ENCODE results near the gene CPNE7.

DNA sequence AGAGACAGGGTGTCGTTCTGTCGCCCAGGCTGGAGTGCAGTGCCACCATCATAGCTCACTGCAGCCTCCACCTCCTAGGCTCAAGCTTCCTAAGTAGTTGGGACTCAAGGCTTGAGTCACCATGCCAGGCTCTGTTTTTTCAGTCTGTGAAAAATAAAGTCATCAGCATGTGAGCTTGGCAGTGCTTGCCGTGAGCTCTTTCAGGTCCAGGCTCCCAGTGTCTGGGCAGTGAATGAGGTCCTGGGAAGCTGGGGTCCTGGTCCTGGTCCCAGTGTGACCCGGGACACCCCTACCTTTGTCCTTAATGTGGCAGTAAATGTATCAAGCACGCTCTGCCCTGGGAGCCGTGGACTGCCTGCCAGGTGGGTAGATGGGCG lies 38.0 kb upstream of the CPNE7 start:
- TF ChIP-seq, protein P1, sequence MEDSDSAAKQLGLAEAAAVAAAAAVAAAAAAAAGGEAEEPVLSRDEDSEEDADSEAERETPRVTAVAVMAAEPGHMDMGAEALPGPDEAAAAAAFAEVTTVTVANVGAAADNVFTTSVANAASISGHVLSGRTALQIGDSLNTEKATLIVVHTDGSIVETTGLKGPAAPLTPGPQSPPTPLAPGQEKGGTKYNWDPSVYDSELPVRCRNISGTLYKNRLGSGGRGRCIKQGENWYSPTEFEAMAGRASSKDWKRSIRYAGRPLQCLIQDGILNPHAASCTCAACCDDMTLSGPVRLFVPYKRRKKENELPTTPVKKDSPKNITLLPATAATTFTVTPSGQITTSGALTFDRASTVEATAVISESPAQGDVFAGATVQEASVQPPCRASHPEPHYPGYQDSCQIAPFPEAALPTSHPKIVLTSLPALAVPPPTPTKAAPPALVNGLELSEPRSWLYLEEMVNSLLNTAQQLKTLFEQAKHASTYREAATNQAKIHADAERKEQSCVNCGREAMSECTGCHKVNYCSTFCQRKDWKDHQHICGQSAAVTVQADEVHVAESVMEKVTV (CRISPR knock-in tag; IDR thresholded peaks at IDR 0.05), result no peak
- TF ChIP-seq, protein P2, sequence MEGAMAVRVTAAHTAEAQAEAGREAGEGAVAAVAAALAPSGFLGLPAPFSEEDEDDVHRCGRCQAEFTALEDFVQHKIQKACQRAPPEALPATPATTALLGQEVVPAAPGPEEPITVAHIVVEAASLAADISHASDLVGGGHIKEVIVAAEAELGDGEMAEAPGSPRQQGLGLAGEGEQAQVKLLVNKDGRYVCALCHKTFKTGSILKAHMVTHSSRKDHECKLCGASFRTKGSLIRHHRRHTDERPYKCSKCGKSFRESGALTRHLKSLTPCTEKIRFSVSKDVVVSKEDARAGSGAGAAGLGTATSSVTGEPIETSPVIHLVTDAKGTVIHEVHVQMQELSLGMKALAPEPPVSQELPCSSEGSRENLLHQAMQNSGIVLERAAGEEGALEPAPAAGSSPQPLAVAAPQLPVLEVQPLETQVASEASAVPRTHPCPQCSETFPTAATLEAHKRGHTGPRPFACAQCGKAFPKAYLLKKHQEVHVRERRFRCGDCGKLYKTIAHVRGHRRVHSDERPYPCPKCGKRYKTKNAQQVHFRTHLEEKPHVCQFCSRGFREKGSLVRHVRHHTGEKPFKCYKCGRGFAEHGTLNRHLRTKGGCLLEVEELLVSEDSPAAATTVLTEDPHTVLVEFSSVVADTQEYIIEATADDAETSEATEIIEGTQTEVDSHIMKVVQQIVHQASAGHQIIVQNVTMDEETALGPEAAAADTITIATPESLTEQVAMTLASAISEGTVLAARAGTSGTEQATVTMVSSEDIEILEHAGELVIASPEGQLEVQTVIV (CRISPR knock-in tag; IDR thresholded peaks at IDR 0.05; ENCODE audit: borderline replicate concordance), result no peak
- TF ChIP-seq, protein P3, sequence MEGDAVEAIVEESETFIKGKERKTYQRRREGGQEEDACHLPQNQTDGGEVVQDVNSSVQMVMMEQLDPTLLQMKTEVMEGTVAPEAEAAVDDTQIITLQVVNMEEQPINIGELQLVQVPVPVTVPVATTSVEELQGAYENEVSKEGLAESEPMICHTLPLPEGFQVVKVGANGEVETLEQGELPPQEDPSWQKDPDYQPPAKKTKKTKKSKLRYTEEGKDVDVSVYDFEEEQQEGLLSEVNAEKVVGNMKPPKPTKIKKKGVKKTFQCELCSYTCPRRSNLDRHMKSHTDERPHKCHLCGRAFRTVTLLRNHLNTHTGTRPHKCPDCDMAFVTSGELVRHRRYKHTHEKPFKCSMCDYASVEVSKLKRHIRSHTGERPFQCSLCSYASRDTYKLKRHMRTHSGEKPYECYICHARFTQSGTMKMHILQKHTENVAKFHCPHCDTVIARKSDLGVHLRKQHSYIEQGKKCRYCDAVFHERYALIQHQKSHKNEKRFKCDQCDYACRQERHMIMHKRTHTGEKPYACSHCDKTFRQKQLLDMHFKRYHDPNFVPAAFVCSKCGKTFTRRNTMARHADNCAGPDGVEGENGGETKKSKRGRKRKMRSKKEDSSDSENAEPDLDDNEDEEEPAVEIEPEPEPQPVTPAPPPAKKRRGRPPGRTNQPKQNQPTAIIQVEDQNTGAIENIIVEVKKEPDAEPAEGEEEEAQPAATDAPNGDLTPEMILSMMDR (IDR thresholded peaks at IDR 0.05 in 2 of 3, conservative IDR thresholded peaks at IDR 0.05 in 1 of 3; ENCODE audit: insufficient read depth in 2 of 3, low read depth in 1 of 3, low read length in 3 of 3), result no peak
- TF ChIP-seq RCOR1 (IDR thresholded peaks at IDR 0.05; ENCODE audit: borderline replicate concordance in 1 of 2, low read depth in 2 of 2, low read length in 2 of 2) (no peak), NR2C2 (CRISPR knock-in tag; IDR thresholded peaks at IDR 0.05) (no peak), NR2C2 (tag; IDR thresholded peaks at IDR 0.05) (no peak), SAP30 (IDR thresholded peaks at IDR 0.05; ENCODE audit: borderline replicate concordance, insufficient read depth, low read depth, low read length, poor library complexity, severe bottlenecking) (no peak), CCAR2 (IDR thresholded peaks at IDR 0.05; ENCODE audit: low read depth, low read length) (no peak), SMAD1 (IDR thresholded peaks at IDR 0.05; ENCODE audit: low read depth, low read length, partially characterized antibody) (no peak), SMARCA4 (IDR thresholded peaks at IDR 0.05) (no peak), TAF1 (IDR thresholded peaks at IDR 0.05; ENCODE audit: control insufficient read depth, extremely low read depth, insufficient read depth, low read length, severe bottlenecking) (no peak), ESRRA (IDR thresholded peaks at IDR 0.05; ENCODE audit: borderline replicate concordance, low read depth) (no peak)
- TF ChIP-seq, protein P4, sequence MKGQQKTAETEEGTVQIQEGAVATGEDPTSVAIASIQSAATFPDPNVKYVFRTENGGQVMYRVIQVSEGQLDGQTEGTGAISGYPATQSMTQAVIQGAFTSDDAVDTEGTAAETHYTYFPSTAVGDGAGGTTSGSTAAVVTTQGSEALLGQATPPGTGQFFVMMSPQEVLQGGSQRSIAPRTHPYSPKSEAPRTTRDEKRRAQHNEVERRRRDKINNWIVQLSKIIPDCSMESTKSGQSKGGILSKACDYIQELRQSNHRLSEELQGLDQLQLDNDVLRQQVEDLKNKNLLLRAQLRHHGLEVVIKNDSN (CRISPR knock-in tag; IDR thresholded peaks at IDR 0.05), result no peak

All from K562 (cell line).